ENCODE data around the gene CAPN11.

The CAPN11 gene

DNA sequence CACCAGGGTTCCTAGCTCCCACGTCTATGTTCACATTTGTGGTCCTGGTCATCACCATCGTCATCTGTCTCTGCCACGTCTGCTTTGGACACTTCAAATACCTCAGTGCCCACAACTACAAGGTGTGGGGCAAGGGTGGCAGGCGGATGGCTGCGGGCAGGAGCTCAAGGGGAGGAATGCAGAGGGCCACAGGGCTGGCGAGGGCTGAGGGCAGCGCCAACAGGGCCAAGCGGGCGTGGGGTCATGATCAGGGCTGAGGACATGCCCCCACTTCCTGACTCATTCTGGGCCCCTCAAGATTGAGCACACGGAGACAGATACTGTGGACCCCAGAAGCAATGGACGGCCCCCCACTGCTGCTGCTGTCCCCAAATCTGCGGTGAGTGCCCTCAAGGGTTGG is 4.6 kb upstream of the CAPN11 start:
- Histone ChIP-seq H3K36me3 (ENCODE audit: low read length) (no peaks in the 10 kb centered on the region), H3K9me3 (ENCODE audit: insufficient read depth, low read length) (no peaks in the 10 kb centered on the region), H3K9me2 (replicated peaks; ENCODE audit: insufficient read depth, low read length) (no peaks in the 10 kb centered on the region), H3F3A (ENCODE audit: insufficient read depth) (no peaks in the 10 kb centered on the region), H3K4me3 (ENCODE audit: insufficient read depth, low read length, poor library complexity, severe bottlenecking) (no peak overlapping the region), H3K79me2 (ENCODE audit: insufficient read depth, low read length) (no peaks in the 10 kb centered on the region), H3K27ac (ENCODE audit: low read depth, low read length) (no peak overlapping the region), H4K20me1 (ENCODE audit: low read depth, low read length) (no peaks in the 10 kb centered on the region), H3K27me3 (ENCODE audit: low read length) (no peaks in the 10 kb centered on the region), H3K4me2 (ENCODE audit: low read depth, low read length, poor library complexity, severe bottlenecking) (no peak overlapping the region), H3K9ac (ENCODE audit: low read length) (no peak overlapping the region), H2AFZ (ENCODE audit: low read depth, low read length, severe bottlenecking) (no peak overlapping the region)
- TF ChIP-seq CTCF (IDR thresholded peaks at IDR 0.05; ENCODE audit: insufficient read depth, low read length, poor library complexity, severe bottlenecking) (no peak), EZH2phosphoT487 (conservative IDR thresholded peaks at IDR 0.05; ENCODE audit: low read length) (no peak)

GRCh38 chr6:44156494-44157151 is 2.0 kb upstream of the CAPN11 start:
- Histone ChIP-seq H3K9me2 (replicated peaks; ENCODE audit: insufficient read depth, low read length) (no peaks in the 10 kb centered on the region), H2AFZ (ENCODE audit: low read depth, low read length, severe bottlenecking) (no peak overlapping the region), H3F3A (ENCODE audit: insufficient read depth) (no peaks in the 10 kb centered on the region), H3K4me3 (ENCODE audit: insufficient read depth, low read length, poor library complexity, severe bottlenecking) (no peak overlapping the region), H3K27me3 (ENCODE audit: low read length) (no peaks in the 10 kb centered on the region), H3K27ac (ENCODE audit: low read depth, low read length) (no peak overlapping the region), H3K9me3 (ENCODE audit: insufficient read depth, low read length) (no peaks in the 10 kb centered on the region), H3K9ac (ENCODE audit: low read length) (no peak overlapping the region), H3K79me2 (ENCODE audit: insufficient read depth, low read length) (no peaks in the 10 kb centered on the region), H4K20me1 (ENCODE audit: low read depth, low read length) (no peaks in the 10 kb centered on the region), H3K36me3 (ENCODE audit: low read length) (no peaks in the 10 kb centered on the region), H3K4me2 (ENCODE audit: low read depth, low read length, poor library complexity, severe bottlenecking) (no peak overlapping the region)
- TF ChIP-seq EZH2phosphoT487 (conservative IDR thresholded peaks at IDR 0.05; ENCODE audit: low read length) (no peak), CTCF (IDR thresholded peaks at IDR 0.05; ENCODE audit: insufficient read depth, low read length, poor library complexity, severe bottlenecking) (no peak)

DNA sequence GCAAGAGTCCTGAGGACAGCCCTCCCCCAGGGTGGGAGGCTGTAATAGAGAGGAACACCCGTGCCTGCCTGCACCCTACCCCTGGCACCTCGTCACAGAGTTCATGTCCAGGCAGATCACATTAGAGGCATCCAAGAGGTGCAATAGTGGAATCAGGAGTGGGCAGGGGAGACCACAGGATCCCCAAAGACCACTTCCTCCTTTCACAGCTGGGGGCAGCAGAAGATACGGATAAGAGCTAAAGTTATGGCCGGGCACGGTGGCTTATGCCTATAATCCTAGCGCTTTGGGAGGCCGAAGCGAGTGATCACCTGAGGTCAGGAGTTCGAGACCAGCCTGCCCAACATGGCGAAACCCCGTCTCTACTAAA is 1.5 kb upstream of the CAPN11 start:
- TF ChIP-seq CTCF (IDR thresholded peaks at IDR 0.05; ENCODE audit: insufficient read depth, low read length, poor library complexity, severe bottlenecking) = no peak
- TF ChIP-seq EZH2phosphoT487 (conservative IDR thresholded peaks at IDR 0.05; ENCODE audit: low read length) = no peak
- Histone ChIP-seq H3K27ac (ENCODE audit: low read depth, low read length) (no peak overlapping the region), H3K79me2 (ENCODE audit: insufficient read depth, low read length) (no peaks in the 10 kb centered on the region)

More for the DNA sequence above, 1.5 kb upstream of the CAPN11 start:
- Histone ChIP-seq H3K4me2 (ENCODE audit: low read depth, low read length, poor library complexity, severe bottlenecking) (no peak overlapping the region), H3K4me3 (ENCODE audit: insufficient read depth, low read length, poor library complexity, severe bottlenecking) (no peak overlapping the region), H3K9me3 (ENCODE audit: insufficient read depth, low read length) (no peaks in the 10 kb centered on the region), H3K9ac (ENCODE audit: low read length) (no peak overlapping the region), H4K20me1 (ENCODE audit: low read depth, low read length) (no peaks in the 10 kb centered on the region), H2AFZ (ENCODE audit: low read depth, low read length, severe bottlenecking) (no peak overlapping the region), H3F3A (ENCODE audit: insufficient read depth) (no peaks in the 10 kb centered on the region), H3K36me3 (ENCODE audit: low read length) (no peaks in the 10 kb centered on the region), H3K27me3 (ENCODE audit: low read length) (no peaks in the 10 kb centered on the region), H3K9me2 (replicated peaks; ENCODE audit: insufficient read depth, low read length) (no peaks in the 10 kb centered on the region)

Measured in SU-DHL-6 (cell line).